Gastrocnemius medialis (tissue), 4 donors: Measurements from ENCODE around the gene PRPSAP2.

ENCODE experiments used
- POLR2A ChIP-seq, 2 donors: fragments of 450-650 bp; IDR thresholded peaks; one replicate each; pipeline ENCODE4 v1.6.1; 2017; ENCODE audit warnings: antibody characterized with exemption in 2 of 2, mild to moderate bottlenecking in 2 of 2, moderate library complexity in 2 of 2
- TF ChIP-seq, protein P1 (sequence below), 5 experiments: fragments of 450-650 bp in 3 of 5; fragments of 200-600 bp in 2 of 5; sonication (generic) in 2 of 5; IDR thresholded peaks in 4 of 5; conservative IDR thresholded peaks in 1 of 5; 1 replicate in 4 of 5; 2 replicates in 1 of 5; pipeline ENCODE4 v1.5.1; 2016 to 2019; ENCODE audit warnings: antibody characterized with exemption in 5 of 5, mild to moderate bottlenecking in 3 of 5, moderate library complexity in 3 of 5

DNA sequence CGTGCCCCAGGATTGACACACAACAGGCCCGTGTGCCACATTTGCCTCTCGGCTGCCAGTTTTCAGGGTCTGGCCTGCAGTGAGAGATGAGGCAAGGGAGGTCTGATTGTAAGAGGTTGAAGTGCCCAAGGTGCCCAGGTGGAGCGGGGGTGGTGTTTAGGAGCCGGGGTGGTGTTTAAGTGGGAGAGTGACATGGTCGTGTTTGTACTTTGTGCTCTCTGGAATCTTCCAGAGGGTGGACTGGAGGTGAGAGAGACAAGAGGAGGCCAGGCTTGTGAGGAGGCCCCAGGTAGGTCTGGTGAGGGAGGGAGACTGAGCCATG is 104.5 kb downstream of the PRPSAP2 start:
- TF ChIP-seq, protein P1, sequence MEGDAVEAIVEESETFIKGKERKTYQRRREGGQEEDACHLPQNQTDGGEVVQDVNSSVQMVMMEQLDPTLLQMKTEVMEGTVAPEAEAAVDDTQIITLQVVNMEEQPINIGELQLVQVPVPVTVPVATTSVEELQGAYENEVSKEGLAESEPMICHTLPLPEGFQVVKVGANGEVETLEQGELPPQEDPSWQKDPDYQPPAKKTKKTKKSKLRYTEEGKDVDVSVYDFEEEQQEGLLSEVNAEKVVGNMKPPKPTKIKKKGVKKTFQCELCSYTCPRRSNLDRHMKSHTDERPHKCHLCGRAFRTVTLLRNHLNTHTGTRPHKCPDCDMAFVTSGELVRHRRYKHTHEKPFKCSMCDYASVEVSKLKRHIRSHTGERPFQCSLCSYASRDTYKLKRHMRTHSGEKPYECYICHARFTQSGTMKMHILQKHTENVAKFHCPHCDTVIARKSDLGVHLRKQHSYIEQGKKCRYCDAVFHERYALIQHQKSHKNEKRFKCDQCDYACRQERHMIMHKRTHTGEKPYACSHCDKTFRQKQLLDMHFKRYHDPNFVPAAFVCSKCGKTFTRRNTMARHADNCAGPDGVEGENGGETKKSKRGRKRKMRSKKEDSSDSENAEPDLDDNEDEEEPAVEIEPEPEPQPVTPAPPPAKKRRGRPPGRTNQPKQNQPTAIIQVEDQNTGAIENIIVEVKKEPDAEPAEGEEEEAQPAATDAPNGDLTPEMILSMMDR (IDR thresholded peaks at IDR 0.05 in 4 of 5, conservative IDR thresholded peaks at IDR 0.05 in 1 of 5), result no peak
- no peak for TF ChIP-seq POLR2A (IDR thresholded peaks at IDR 0.05)
